OCI-LY1 (cell line): ENCODE measurements around the gene TRIM68.

Experiments
- H2AFZ ChIP-seq: fragments of 200-600 bp; sonication (generic), shearing (Covaris generic); 2 replicates; pipeline ENCODE4 v1.6.0; 2014; ENCODE audit warnings: antibody characterized with exemption, mild to moderate bottlenecking, low read length
- H3F3A ChIP-seq: fragments of 200-600 bp; sonication (generic), shearing (Covaris generic); 2 replicates; pipeline ENCODE4 v1.6.0; 2014; ENCODE audit warnings: mild to moderate bottlenecking, antibody characterized with exemption, low read length, moderate library complexity; ENCODE audit not compliant: insufficient read depth
- H3K27ac ChIP-seq: fragments of 200-600 bp; sonication (generic); 2 replicates; pipeline ENCODE4 v1.5.1; 2014; ENCODE audit warnings: low read length, mixed run types, mild to moderate bottlenecking, low read depth; ENCODE audit not compliant: poor library complexity, severe bottlenecking
- H3K27me3 ChIP-seq: fragments of 200-600 bp; sonication (generic); 2 replicates; pipeline ENCODE4 v1.6.0; 2014; ENCODE audit warnings: antibody characterized with exemption, mild to moderate bottlenecking, low read length, moderate library complexity; ENCODE audit not compliant: insufficient read depth
- H3K36me3 ChIP-seq: fragments of 200-600 bp; sonication (generic); 2 replicates; pipeline ENCODE4 v1.6.1; 2014; ENCODE audit warnings: mild to moderate bottlenecking, antibody characterized with exemption, low read length, moderate library complexity, mixed read lengths; ENCODE audit not compliant: insufficient read depth
- H3K4me1 ChIP-seq: fragments of 200-600 bp; sonication (generic); 2 replicates; pipeline ENCODE4 v1.5.1; 2014; ENCODE audit warnings: mild to moderate bottlenecking, low read length, moderate library complexity; ENCODE audit not compliant: insufficient read depth, severe bottlenecking
- H3K4me2 ChIP-seq: fragments of 200-600 bp; sonication (generic), shearing (Covaris generic); 2 replicates; pipeline ENCODE4 v1.6.1; 2014; ENCODE audit warnings: low read length
- H3K4me3 ChIP-seq: fragments of 200-600 bp; sonication (generic); 2 replicates; pipeline ENCODE4 v1.5.1; 2014; ENCODE audit warnings: low read length, low read depth, mild to moderate bottlenecking, mixed read lengths; ENCODE audit not compliant: poor library complexity, severe bottlenecking
- H3K79me2 ChIP-seq: fragments of 200-600 bp; shearing (Covaris generic); 2 replicates; pipeline ENCODE4 v1.6.1; 2016; ENCODE audit warnings: mixed run types, low read length, mixed read lengths; ENCODE audit not compliant: insufficient read depth
- H3K9ac ChIP-seq: fragments of 200-600 bp; sonication (generic), shearing (Covaris generic); 2 replicates; pipeline ENCODE4 v1.6.1; 2014; ENCODE audit warnings: mild to moderate bottlenecking, low read length, mixed read lengths
- H3K9me2 ChIP-seq: fragments of 200-600 bp; sonication (generic), shearing (Covaris generic); 2 replicates; pipeline ENCODE4 v1.6.1; 2014; ENCODE audit warnings: low read depth, mild to moderate bottlenecking, low read length, mixed read lengths
- H3K9me3 ChIP-seq: fragments of 200-600 bp; shearing (Covaris generic); 2 replicates; pipeline ENCODE4 v1.6.1; 2014; ENCODE audit warnings: low read length, mixed read lengths
- H4K20me1 ChIP-seq: fragments of 200-600 bp; sonication (generic), shearing (Covaris generic); 2 replicates; pipeline ENCODE4 v1.6.0; 2016; ENCODE audit warnings: mild to moderate bottlenecking, low read length; ENCODE audit not compliant: insufficient read depth
- CTCF ChIP-seq: fragments of 200-600 bp; sonication (generic), shearing (Covaris generic); IDR thresholded peaks from 2 replicates; pipeline ENCODE4 v1.5.1; 2017; ENCODE audit warnings: mild to moderate bottlenecking, antibody characterized with exemption, low read length, moderate library complexity, mixed read lengths
- EZH2 ChIP-seq: fragments of 200-600 bp; sonication (generic), shearing (Covaris generic); IDR thresholded peaks from 2 replicates; pipeline ENCODE4 v1.8.0; 2017; ENCODE audit warnings: borderline replicate concordance, mixed run types, mild to moderate bottlenecking, antibody characterized with exemption, low read length, moderate library complexity, mixed read lengths

TRIM68 gene

GRCh38 chr11:4607781-4608666 is at the start of gene TRIM68:
TSS of gene TRIM68 (minus strand) at chr11:4608231. CDS start at chr11:4605504, 2,727 bp downstream.
- Histone ChIP-seq H4K20me1 (no peaks in the 10 kb centered on the region), H3F3A (no peaks in the 10 kb centered on the region), H3K9ac (peak within 1 kb of the TSS; percentile 77), H3K36me3 (peaks cover 8% of the 10 kb centered on the region; the same call in 1 of the 2 replicates), H3K9me3 (no peaks in the 10 kb centered on the region), H3K4me2 (peak within 1 kb of the TSS; percentile 75), H3K9me2 (no peaks in the 10 kb centered on the region), H3K79me2 (no peaks in the 10 kb centered on the region), H3K4me3 (peak within 1 kb of the TSS; percentile 78), H3K27ac (peak within 1 kb of the TSS; percentile 28), H2AFZ (peak within 1 kb of the TSS; percentile 99), H3K27me3 (no peaks in the 10 kb centered on the region), H3K4me1 (peaks cover 23% of the 10 kb centered on the region)
- no peak for TF ChIP-seq CTCF
- TF ChIP-seq EZH2, result no peak

GRCh38 chr11:4654635-4655369 is 46.8 kb upstream of the TRIM68 start:
- no peak overlapping the region for H3K9ac ChIP-seq
- H3K4me3 ChIP-seq, result no peak overlapping the region
- no peaks in the 10 kb centered on the region for H3K9me2 ChIP-seq
- no peaks in the 10 kb centered on the region for H4K20me1 ChIP-seq
- H3K27ac ChIP-seq, result no peak overlapping the region
- H3K27me3 ChIP-seq, result no peaks in the 10 kb centered on the region
- H3K4me2 ChIP-seq, result no peak overlapping the region
- no peaks in the 10 kb centered on the region for H3K4me1 ChIP-seq
- no peaks in the 10 kb centered on the region for H3K9me3 ChIP-seq
- no peak for TF ChIP-seq EZH2
- no peak for TF ChIP-seq CTCF
- no peak overlapping the region for H2AFZ ChIP-seq
- H3K36me3 ChIP-seq, result no peaks in the 10 kb centered on the region
- H3K79me2 ChIP-seq, result no peaks in the 10 kb centered on the region
- no peaks in the 10 kb centered on the region for H3F3A ChIP-seq

- Histone ChIP-seq H4K20me1 (no peaks in the 10 kb centered on the region), H3K36me3 (no peaks in the 10 kb centered on the region), H3K27ac (no peak overlapping the region), H3K9ac (no peak overlapping the region), H3K9me3 (no peaks in the 10 kb centered on the region), H3F3A (no peaks in the 10 kb centered on the region), H3K9me2 (no peaks in the 10 kb centered on the region), H3K4me1 (no peaks in the 10 kb centered on the region), H3K79me2 (no peaks in the 10 kb centered on the region), H3K27me3 (no peaks in the 10 kb centered on the region), H3K4me3 (no peak overlapping the region), H2AFZ (no peak overlapping the region), H3K4me2 (no peak overlapping the region)
- no peak for TF ChIP-seq EZH2
- TF ChIP-seq CTCF, result no peak
Measured at GRCh38 chr11:4647766-4648165, 39.7 kb upstream of the TRIM68 start.
